HG03135 (cell line): ENCODE results near the gene SLF2.

ENCODE experiments used
- ATAC-seq: cut with Tn5 transposase; IDR thresholded peaks from one replicate; pipeline ENCODE4 v1.9.1; 2021; ENCODE audit warnings: mild to moderate bottlenecking, moderate library complexity; ENCODE audit not compliant: unreplicated experiment

Gene SLF2

DNA sequence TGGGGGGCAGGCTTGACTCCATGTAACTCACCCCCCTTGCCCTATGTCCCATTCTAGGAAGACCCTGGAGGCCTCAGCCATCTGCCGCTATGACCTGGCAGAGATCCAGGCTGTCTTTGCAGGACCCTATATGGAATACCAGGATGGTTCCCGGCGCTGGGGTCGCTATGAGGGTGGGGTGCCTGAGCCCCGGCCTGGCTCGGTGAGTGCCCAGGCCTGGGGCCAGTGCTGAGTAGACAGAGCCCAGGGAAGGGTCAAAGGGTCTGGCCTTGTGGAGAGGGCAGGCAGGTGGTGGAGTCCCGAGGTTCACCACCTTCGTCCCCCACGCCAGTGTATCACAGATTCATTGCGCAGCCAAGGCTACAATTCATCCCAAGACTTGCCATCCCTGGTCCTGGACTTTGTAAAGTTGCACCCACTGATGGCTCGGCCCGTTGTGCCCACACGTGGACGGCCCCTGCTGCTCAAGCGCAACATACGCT, 67.1 kb downstream of the SLF2 start:
- ATAC-seq = no peak

DNA sequence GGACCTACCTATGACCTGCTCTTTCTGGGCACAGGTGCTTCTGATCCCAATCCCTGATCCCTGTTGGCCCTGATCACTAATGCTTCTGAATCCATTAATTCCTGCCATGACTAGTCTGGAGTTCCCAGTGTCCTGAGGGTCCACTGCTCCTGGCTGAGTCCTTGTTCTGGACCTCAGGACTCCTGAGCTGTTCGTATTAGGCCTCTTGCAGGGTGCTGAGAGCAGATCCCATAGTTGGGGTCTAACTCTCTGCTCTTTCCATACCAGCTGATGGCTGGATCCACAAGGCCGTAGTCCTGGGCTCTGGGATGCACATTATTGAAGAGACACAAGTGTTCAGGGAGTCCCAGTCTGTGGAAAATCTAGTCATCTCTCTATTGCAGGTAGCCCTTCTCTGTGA, 67.5 kb downstream of the SLF2 start:
- ATAC-seq = no peak

DNA sequence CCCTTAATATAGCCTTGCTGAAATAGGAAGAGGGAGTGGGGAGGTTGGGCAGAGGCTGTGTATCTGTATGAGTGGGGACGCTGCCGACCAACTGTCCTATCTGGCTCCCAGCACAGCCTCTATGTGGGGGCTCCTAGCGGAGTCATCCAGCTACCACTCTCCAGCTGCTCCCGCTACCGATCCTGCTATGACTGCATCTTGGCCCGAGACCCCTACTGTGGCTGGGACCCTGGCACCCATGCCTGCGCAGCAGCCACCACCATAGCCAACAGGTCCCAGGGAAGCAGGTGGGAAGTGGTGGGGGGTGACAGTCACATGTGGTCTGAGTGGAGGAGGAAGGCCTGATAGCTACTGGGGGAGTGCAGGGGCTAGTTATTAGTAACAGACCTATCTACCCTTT, 67.9 kb downstream of the SLF2 start:
- no peak for ATAC-seq

DNA sequence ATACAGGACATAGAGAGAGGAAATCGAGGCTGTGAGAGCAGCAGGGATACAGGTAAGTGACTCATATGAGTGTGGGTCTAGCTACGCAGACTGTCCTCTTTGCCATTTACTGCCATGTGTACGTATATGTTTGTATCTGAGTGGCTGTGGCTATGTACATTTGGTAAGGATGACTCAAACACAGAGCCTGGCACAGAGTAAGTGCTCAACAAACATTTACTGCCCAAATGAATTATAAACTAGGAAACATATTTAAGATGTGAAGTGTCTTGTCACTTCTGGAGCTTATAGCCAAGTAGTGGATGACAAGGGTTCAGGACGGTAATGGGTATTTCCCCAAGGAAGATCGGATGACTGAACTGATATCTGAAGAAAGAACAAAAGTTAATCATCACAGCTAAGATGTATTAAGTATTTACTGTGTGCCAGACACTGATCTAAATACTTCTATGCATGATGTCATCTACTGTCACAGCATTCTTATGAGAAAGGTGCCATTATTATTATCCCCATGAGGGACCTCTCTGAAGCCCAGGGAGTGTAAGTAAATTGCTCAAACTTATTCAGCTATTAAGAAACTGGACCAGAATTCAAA, 68.5 kb downstream of the SLF2 start:
- ATAC-seq = no peak

DNA sequence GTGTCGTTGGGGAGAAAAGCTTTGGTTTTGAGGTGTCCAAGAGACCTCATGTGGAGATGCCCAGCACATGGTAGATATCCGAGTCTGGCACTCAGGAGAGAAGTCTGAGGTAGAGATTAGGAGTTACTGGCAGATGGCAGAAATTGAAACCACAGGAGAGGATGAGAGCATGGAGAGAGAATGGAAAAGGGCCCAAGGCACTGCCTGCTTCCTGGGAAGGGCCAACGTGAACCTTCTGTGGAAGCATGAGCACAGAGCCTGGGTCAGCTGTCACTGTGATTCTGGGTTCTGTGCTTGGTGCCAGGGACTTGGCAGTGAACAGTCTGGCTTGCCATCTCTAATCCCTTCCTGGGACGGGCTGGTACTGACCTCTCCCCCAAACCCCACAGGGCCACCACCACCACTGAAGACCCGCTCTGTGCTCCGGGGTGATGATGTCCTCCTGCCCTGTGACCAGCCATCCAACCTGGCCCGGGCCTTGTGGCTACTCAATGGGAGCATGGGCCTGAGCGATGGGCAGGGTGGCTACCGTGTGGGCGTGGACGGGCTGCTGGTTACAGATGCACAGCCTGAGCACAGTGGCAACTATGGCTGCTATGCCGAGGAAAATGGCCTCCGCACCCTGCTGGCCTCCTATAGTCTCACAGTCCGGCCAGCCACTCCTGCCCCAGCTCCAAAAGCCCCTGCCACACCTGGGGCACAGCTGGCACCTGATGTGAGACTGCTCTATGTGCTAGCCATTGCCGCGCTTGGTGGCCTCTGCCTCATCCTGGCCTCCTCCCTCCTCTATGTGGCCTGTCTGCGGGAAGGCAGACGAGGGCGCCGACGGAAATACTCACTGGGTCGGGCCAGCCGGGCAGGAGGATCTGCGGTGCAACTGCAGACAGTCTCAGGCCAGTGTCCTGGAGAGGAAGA, 70.4 kb downstream of the SLF2 start:
- ATAC-seq = no peak

DNA sequence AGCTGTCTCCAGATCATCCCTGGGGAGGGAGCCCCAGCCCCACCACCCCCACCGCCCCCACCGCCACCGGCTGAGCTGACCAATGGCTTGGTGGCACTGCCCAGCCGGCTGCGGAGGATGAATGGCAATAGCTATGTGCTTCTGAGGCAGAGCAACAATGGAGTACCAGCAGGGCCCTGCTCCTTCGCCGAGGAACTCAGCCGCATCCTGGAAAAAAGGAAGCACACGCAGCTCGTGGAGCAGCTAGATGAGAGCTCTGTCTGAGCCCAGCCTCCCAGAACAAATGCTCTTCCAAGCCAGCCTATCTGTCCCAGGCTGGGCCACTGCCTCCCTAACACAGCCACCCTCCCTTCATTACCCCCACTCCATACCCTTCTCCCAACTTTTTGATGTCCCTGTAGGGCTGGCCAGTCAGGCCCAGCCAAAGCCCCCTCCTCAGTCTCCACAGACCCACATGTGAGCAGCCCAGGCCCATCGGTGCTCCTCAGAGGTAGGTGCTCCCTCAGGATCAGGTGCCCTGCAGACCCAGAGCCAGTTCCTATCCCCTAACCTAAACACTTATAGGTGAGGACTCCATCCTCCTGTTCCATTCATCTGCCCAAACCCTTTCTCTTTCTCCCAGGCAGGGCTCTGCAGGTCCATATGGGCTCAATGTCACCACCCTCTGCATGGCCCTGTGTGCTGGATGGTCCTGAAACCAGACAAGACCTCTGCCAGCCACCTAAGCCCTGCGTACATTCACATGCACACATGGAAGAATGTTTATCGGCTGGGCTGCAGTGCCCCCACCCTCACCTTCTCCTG, 71.3 kb downstream of the SLF2 start:
- no peak for ATAC-seq

DNA sequence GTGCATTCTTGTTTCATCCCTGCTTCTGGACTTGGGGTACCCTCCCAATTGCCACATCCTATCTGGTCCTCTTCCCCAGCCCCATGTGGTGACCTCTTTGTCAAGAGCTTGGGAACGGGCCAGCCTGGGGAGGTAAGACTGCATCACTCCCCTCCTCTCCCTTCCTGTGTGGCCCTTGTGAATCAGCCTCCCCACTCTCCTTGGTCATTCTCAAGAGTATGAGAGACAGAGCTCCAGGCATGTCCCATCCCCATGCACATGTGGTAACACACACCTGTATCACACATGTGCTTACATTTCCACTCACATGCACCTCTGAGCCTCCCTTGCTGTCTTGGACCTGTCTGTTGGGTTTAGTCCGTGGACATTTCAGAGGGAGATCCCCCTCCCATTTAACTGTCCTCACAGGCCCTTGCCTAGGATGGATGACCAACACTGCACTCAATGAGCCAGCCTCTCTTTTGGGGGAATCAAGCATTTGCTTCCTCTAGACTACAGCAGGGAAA, 72.0 kb downstream of the SLF2 start:
- no peak for ATAC-seq

DNA sequence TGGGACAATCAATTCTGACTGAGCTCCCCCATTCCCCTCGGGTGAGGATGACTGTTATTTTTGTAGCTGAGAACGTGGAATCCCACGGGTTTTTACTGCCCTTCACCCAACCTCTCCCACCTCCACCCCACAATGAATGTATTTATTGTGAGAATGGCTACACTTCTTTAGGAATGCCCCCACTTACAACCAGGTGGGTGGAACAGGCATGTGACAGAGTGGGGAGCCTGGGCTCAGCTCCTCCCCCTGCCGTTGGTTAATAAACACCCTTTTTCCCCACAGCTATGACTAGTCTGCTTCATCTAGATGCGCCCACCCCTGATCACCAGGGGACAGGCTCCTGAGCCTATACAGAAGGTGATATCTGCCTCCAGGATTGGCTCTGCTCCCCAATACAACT, 72.6 kb downstream of the SLF2 start:
- ATAC-seq = no peak

DNA sequence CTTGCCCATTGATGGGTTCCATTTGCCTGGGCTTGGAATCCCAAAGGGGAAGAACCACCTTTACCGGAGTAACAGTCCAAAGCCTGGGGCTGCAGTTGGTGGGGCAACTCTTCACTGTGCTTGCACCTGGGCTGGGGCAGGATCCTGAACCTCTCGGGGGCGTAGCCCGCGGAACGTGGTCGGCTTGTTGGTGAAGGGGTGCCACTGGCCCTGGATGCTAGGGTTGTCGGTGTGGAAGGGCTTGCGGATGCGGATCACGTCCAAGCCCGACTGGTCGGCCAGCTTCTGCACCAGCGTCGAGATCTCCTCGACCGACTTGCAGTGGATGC, 73.8 kb downstream of the SLF2 start:
- no peak for ATAC-seq

DNA sequence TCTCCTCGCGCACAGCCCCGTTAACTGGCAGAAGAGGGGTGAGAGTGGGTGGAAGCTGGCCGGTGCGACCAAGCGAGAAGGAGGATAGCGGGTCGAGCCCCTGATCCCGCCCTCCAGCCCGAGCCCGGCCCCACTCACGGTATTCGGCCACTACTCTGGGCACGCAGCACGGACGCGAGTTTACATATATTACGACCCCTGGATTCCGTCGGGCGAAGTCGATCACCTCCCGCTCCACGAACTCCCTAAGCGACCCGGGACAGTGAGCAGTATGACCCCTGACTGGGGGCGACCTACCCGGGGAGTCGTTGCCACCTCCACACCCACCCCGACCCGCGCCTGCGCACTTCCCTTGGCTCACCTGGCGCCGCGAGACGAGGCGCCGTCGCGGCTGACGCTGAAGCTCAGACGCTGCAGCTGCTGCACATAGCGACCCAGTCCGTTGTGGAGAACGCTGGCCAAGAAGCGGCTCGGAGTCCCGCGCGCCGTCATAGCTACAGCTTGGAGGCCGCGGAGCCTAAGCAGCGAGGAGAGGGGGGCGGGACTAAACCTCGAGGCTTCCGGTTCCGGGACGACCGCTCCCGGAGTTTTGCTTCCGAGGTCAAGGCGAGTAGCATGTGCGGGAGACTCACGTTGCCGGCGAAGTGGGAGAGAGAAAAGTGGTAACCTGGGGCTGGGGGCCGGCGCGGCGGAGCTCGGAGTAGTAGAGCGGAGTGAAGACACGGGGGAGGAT, 74.4 kb downstream of the SLF2 start, which contains the start of the genes MRPL43 and TWNK:
Gene MRPL43 (minus strand): TSS at position 546 of the 733 bp plus-strand sequence. CDS start 54 bp downstream, at position 492.
Gene TWNK (plus strand): TSS at position 592 of the 733 bp plus-strand sequence. CDS start 668 bp downstream, outside the sequence.
- peak; percentile 75 for ATAC-seq

DNA sequence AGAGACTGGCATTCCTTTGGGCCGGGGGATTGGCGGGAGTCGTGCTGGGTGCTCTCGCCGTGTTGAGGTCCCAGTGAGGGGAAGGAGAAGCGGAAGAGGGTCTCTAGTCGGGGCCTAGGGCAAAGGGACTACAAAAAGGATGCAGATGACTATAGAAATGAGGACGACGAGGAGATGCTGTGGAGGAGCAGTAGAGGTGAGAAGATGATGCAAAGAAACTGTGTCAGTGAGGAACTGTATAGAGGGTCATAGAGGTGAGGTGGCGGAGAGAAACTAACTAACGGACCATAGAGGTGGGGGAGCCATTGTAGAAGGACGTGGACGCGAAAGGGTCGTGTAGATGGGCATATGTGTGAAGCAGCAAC, 74.9 kb downstream of the SLF2 start:
- ATAC-seq = no peak

DNA sequence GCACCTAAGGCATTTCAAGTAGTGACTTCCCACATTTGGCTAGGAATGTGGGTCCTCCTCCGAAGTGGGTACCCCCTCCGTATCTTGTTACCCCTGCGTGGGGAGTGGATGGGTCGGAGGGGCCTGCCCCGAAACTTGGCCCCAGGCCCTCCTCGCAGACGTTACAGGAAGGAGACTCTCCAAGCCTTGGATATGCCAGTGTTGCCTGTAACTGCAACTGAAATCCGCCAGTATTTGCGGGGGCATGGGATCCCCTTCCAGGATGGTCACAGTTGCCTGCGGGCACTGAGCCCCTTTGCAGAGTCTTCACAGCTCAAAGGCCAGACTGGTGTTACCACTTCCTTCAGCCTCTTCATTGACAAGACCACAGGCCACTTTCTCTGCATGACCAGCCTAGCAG, 75.4 kb downstream of the SLF2 start:
- ATAC-seq = no peak

DNA sequence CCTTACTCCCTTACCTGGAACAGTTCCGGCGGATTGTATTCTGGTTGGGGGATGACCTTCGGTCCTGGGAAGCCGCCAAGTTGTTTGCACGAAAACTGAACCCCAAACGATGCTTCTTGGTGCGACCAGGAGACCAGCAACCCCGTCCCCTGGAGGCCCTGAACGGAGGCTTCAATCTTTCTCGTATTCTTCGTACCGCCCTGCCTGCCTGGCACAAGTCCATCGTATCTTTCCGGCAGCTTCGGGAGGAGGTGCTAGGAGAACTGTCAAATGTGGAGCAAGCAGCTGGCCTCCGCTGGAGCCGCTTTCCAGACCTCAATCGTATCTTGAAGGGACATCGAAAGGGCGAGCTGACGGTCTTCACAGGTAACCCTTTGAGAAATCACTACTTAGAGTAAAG, 76.3 kb downstream of the SLF2 start:
- no peak for ATAC-seq

DNA sequence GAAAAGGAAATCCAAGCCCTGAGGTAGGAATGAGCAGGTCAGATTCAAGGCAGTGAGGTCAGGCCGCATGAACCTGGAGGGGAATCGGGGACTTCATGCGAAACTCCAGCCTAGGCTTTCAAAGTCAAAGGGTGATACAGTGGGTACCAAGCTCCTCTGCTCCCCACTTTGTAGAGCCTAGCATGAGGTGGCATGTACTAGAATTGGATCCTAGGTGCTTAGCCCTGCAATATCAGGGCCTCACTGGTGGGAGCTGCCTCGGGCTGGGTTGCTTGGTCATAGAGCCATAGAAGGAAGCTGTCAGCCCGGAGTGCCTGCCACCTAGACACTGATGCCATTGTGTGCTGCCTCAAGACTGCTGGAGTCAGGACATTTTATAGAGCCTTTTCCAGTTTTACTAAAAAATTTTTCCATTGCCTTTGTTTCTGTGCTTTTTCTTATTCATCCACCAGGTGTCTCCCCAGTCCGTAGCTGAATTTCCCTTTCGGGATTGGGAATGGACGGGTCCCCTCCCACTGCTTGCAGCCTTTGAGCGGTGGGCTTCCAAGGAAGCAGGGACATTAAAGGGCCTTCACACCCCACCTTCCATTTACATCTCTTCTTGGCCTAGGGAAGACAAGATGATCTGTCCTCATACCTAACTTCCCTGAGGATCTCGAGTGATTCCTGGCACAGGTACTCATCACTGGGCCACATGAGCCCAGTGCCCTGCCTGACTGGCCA, 81.4 kb downstream of the SLF2 start:
- ATAC-seq = no peak

DNA sequence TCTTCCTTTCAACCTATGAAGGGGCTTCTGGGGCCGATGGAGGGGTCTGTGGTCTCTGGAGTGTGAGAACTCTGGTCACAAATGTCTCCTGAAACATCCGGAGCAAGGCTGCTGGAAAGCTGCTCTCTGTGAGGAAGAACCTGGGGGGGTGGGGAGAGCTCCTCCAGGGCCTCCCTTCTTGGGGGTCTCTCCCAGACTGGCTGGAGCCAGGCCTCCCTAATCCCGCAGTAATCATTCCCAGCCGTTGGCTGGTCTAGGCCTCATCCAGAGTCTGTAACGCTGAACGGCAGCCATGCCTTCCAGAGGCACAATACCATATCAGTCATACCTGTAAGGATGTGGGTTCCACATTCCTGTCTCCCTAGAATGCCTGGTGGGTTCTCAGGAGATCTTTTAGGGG, 82.4 kb downstream of the SLF2 start:
- ATAC-seq = no peak

DNA sequence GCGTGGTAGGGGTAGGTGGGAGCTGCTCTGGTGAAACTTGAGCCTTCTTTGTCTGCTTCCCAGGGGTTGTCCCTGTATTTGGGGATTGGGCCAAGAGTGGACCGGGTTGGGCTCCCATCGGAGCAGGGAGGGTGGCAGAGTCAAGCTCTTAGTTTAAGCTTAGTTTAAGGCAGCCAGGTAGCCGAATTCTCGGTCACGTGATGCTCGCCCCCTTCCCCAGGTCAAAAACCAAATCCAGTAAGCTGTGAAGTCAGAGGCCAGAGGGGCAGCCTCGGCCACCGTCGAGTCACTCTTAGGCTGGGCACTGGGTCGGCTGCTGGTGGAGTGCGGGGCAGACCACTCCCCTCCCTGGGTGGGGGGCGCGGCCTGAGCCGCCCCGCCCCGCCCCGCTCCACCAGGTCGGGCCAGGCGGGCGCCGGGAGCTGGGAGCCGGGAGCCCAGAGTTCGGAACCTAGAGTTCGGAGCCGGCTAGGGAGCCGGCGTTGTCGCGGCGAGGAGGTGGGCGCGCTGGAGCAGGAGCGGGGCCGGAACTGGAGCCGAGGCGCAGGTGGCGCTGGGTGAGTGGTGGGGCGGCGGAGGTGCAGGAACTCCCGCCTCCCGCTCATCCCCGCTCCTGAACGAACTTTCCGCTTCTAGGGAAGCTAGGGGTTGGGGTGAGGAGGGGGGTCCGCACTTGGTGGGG, 84.1 kb downstream of the SLF2 start:
- ATAC-seq = no peak

DNA sequence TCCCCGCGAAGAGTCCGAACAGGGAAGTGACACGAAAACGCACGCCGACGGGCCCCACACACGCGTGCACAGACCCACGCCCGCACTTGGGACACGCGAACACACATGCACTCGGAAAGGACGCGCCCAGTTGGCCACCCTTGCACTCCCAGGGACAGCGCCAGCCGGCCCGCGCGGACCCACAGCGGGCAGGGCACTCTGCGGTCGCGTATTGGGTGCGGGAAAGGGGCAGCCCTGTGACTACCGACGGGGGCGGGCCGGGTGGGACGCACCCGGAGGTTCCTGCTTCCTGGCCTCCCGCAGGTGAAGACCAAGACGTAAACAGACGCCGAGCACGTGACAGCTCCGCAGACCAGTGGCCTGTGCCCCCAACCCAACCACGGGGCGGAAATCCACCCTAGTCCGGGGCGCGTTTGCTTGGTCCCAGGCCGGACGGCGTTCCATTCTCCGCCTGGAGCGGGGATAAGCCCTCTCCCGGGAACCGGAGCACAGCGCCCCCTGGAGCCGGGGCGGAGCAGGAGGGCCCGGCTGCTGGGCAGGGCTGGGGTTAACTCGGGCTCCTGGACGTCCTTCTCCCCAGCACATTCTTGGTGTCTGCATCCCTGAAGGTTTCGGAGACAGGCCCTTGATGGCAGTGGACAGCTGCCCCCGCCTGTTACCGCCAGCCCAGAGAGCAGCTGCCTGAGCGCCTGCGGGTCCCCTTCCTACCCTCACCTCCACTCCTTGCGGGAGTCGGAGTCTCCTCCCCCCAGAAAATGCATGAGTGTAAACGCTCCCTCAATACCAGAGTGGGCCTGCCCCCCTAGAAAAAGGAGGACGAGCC, 84.8 kb downstream of the SLF2 start:
- ATAC-seq = peak; percentile 38

DNA sequence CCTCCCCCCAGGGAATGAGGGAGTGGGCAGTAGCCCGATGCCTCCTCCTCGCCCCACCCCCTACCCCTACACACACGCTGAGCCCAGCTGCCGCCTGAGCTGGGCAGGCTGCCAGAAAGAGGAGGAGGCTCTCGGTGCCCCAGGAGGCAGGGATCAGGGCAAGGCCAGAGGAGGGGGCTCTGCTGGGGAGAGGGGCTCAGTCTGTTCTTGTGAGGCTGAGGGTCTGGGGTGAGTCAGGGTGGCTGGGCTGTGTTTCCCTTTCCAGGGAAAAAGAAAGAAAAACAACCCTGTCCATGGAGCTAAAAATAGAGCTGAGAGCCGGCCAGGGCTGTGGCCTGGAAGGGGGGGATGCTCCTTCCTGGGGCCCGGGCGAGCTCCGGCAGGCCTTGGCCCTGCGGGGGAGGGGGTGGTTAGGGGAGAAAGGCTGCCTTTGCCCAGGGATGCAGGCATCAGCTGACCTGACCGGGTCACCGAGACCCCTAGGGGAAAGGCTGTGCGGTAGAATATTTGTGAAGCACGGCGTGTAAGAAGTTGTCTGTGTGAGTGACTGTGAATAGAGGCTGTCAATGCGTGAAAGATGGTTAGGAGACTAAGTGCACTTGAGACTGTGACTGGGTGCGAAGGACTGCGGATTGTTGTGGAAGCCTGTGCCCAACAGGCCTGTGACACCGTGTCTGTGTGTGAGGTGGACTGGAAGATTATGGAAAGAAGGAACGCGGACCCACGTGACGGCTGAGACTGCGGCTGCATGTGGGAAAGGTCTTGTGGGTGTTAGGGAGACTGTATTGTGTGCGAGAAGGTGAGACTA, 85.6 kb downstream of the SLF2 start:
- no peak for ATAC-seq
